ENCODE measurements around the gene MTERF4.

Gene MTERF4

GRCh38 chr2:241133436-241133820 is 31.3 kb upstream of the MTERF4 start:
- no peak for DNase-seq

GRCh38 chr2:241132538-241133435 is 30.7 kb upstream of the MTERF4 start:
- no peak for DNase-seq

- DNase-seq = no peak
Observed at GRCh38 chr2:241131531-241131930, 29.4 kb upstream of the MTERF4 start.

- no peak for DNase-seq
Observed at GRCh38 chr2:241130316-241130715, 28.2 kb upstream of the MTERF4 start.

GRCh38 chr2:241129086-241129871 is 27.2 kb upstream of the MTERF4 start:
- DNase-seq = no peak

- no peak for DNase-seq
Observed at GRCh38 chr2:241128266-241128665, 26.2 kb upstream of the MTERF4 start.

GRCh38 chr2:241126771-241127202 is 24.7 kb upstream of the MTERF4 start:
- no peak for DNase-seq

GRCh38 chr2:241126201-241126611 is 24.1 kb upstream of the MTERF4 start:
- DNase-seq = no peak

GRCh38 chr2:241125626-241126025 is 23.5 kb upstream of the MTERF4 start:
- DNase-seq = no peak

- no peak for DNase-seq
Observed at GRCh38 chr2:241123816-241124536, 21.9 kb upstream of the MTERF4 start.

GRCh38 chr2:241122376-241123002 is 20.4 kb upstream of the MTERF4 start:
- DNase-seq = no peak

GRCh38 chr2:241121008-241121407 is 18.9 kb upstream of the MTERF4 start:
- DNase-seq = no peak

- DNase-seq = no peak
Observed at GRCh38 chr2:241120440-241120839, 18.4 kb upstream of the MTERF4 start.

GRCh38 chr2:241118737-241119505 is 16.8 kb upstream of the MTERF4 start:
- DNase-seq = no peak

- no peak for DNase-seq
Observed at GRCh38 chr2:241116606-241117560, 14.8 kb upstream of the MTERF4 start.

GRCh38 chr2:241115361-241115760 is 13.3 kb upstream of the MTERF4 start:
- DNase-seq = no peak

GRCh38 chr2:241114836-241115235 is 12.7 kb upstream of the MTERF4 start:
- DNase-seq = no peak

GRCh38 chr2:241112592-241112991 is 10.5 kb upstream of the MTERF4 start:
- peak; percentile 59 for DNase-seq

GRCh38 chr2:241112046-241112445 is 10.0 kb upstream of the MTERF4 start:
- no peak for DNase-seq

- peak; percentile 45 for DNase-seq
Observed at GRCh38 chr2:241111440-241111805, 9.3 kb upstream of the MTERF4 start.

All from activated CD8-positive, alpha-beta memory T cell treated with anti-CD3 and anti-CD28 coated beads, Interleukin-2, amount 50 U/mL, for 4 hours (primary cell).